Skin of body (tissue), 2 donors: Measurements from ENCODE around the gene ADCY2. TPM values are rescaled to one million over a fixed set of nuclear protein-coding genes. Genes with fewer than 3 reads are reported as not detected.

ENCODE experiments used
- DNase-seq: peaks from one replicate; lab custom pipeline; 2025; lab: John Stamatoyannopoulos, UW
- total RNA-seq: library from RNA; depleted of rRNA; stranded (reverse); fragments of >200 nt; gene quantifications from one replicate; pipeline ENCODE4 v1.2.3, GENCODE V29; 2014

The ADCY2 gene
- total RNA-seq, 1 donor from 2014 or later: 6.9 TPM

- DNase-seq: no peak
These were observed 105.1 kb downstream of the ADCY2 start for GRCh38 chr5:7501061-7501460.

DNA sequence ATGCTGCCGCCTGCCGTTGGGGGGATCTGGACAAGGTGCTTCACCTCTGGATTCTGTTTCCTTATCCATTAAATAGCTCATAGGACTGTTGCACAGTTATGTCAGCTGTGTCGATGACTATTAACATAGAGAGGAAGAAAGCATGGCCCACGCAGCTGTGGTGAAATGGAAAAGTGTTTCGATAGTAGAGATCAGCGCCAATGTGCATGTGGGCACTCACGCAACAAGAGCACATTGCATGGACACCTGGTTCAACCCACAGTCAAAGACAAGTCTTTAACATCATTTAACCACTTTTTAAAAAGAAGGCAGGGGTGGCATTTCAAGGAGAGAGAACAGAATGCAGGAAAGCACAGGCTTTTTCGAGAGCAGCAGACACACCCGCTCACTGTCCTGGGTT lies 107.6 kb downstream of the ADCY2 start:
- DNase-seq: no peak

GRCh38 chr5:7515284-7515914 lies 119.5 kb downstream of the ADCY2 start:
- no peak for DNase-seq

GRCh38 chr5:7516253-7516652 lies 120.3 kb downstream of the ADCY2 start:
- no peak for DNase-seq

DNA sequence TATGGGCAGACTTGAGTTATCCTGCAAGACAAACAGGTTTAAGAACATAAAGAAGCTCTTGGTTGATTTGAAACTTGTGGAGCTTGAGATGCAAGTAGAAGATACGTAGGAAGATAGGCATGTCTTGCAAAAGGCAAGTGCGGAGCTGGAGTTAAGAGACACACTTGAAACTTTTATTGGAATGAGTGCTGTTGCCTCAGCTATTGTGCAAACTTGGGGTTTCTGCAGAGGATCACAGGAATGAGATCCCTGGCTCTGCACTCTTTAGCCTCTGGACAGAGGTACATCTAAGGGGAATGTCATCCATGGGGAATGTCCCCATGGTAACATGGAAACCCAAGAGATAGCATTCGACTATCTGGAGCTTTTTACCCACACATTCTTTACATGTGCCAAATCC lies 121.1 kb downstream of the ADCY2 start:
- no peak for DNase-seq

DNA sequence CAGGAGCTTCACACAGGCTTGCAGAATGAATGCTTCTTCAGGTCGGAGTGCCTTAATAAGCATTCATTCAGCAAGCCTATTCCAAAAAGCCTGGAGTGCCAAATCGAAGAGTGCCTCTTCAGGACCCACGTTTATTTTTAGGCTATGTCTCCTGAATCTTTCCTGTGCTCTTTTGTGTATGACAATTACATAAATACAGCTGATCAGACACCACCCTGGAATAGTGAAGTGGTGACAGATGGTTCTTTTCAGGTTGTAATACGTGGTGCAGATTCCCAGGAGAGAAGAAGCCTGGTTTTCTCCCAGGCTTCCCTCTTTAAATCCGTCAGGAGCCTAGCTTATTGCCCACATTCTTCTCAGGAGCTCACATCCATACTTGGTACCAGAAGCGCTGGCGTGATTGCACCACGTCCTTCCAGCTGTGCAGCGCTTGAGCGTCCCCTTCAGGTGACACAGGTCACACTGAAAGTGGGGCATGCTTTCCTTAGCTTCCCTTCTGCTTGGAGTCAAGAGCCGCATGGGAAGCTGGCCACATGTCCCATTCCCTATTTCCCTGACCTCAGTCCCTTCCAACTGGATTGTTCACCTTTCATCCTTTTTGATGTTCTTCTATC lies 123.1 kb downstream of the ADCY2 start:
- no peak for DNase-seq

- no peak for DNase-seq
These were observed 123.6 kb downstream of the ADCY2 start for GRCh38 chr5:7519564-7519963.

GRCh38 chr5:7529880-7530279 lies 133.9 kb downstream of the ADCY2 start:
- DNase-seq: no peak

DNA sequence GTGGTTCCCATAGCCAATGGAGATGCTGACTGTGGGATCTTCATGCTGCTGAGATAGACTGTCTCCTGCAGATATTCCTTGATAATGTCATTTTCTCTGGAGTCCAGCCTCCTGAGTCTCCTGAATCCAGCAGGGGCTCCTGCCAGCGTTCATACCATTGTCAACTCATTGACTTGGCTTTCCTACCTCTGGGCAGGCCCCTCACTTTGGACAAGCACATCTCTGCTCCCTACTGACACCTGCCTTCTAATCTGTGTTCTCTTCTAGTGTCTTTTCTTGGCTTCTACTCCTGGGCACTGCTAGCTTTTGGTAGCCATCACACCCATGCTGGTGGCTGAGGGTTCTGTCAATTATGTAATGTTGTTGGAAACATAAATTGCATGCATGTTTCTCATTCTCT lies 138.0 kb downstream of the ADCY2 start:
- DNase-seq: no peak

- DNase-seq: no peak
These were observed 138.6 kb downstream of the ADCY2 start for GRCh38 chr5:7534505-7534904.

DNA sequence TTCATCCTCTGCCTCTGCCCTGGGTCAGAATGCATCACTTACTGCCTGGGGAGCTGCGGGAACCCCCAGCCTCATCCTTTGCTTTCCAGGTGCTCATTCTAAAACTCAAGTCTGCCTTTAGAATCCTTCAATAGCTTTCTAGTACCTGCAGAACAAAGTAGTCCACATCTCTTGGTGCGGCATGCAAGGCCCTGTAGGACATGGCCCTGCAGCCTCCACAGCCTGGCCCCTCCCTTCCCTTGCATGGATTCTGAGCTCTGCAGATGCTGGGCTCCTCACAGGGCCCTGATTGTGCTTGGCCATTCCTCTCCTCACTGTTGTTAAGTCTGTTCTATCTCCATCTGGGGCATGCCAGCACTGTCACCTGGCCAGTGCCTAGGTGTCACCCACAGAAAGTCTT lies 141.6 kb downstream of the ADCY2 start:
- no peak for DNase-seq

DNA sequence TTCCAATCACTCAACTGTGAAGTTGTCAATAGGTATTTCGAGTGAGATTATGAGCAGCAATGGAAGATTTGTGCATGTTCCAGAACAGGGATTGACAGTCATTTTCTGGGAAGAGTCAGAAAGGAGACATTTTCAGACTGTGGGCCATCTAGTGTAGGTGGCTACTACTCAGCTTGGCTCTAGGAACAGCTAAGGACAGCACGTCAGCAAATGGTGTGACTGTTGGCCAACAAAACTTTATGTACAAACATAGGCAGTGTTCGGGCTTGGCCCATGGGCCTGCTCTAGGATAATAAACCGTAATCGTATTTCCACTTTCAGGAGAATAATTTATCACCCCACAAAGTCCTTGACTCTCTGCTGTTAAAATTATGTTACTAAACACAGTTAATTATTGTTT lies 143.6 kb downstream of the ADCY2 start:
- DNase-seq: no peak

DNA sequence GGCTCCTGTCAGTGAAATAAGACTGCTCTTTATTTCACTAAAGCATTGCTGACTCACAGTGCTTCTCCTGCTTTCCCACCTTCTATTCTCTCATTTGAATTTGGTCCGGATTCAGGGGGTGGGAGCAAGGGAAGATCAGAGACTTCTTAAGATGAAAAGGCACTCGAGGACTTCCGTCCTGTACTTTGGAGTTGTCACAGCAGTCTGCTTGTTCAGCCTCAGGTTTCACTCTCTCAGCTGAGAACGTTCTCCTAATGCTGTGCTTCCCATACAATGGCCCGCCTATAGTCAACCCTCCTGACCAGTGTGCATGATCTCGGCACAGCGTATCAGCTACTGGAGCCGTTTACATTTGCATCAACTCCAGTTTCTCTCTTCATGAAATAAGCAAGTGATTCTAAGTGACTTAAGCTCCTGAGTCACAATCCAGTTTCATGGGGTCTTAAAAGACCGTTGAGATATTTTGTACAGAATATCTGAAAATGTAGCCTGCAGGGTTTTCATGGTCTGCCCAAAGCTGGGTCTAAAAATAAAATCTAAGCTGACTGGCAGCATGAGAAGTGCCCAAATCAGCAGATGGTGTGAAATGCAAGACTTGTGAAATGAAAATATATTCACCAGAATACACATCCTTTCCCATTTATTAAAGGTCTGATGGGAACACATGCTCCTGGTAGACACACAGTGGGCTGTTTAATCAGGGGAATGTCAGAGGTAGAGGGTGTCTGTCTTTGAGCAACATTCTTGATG lies 145.0 kb downstream of the ADCY2 start:
- no peak for DNase-seq

DNA sequence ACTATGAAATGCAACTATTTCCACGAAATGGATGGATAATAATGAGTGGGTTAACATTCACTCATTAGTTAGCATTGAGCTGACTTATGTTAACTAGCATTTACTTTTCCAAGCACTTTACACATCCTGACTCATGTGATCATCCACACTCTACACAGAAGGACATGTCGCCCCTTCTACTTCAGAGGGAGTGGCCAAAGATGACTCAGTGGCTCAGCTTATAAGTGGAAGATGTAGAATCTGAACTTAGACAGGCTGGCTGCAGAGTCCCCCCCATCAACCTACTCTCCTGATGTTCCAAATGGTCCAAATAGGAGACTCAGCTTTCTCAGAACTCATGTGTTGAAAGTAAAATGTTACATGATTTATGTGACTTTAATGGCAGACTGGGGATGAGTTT lies 146.0 kb downstream of the ADCY2 start:
- DNase-seq: no peak

DNA sequence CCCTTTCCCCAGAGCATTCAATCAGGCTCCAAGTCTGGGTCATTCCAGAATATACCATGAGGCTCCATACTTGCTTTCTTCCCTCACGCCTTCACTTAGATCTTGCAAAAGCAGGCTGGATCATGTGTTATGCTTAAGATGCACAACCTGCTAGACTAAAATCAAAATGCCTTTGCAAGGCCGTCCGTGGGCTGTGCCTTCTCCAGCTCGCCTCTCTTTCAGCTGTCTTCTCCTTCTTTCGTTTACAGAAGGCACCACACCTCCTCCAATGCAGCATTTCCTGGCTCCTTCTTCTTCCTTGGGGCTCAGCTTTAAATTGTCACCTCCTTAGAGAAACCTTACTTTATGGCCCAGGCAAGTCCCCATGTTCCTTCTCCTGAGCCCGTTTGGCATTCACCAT lies 150.6 kb downstream of the ADCY2 start:
- no peak for DNase-seq

- no peak for DNase-seq
These were observed 152.7 kb downstream of the ADCY2 start for GRCh38 chr5:7548596-7548995.

DNA sequence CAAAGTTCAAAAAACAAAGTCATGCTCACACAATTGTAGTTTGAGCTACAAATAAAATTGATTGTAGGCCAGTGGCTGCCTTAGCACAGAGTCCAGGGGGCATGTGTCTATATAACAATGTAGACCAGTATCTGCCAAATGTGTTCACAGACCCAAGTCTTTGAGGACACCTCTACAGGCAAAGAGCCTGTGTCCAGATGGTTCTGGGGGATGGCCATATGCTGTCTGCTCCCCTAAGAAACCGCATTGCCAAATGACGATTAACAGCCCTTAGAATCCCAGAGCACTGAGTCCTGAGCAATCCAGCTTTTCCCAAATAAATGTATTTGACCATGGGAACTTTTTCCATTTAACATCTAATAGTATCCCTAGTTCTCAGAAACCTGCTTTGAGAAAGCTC lies 169.6 kb downstream of the ADCY2 start:
- no peak for DNase-seq

GRCh38 chr5:7576023-7576715 lies 180.2 kb downstream of the ADCY2 start:
- DNase-seq: no peak

GRCh38 chr5:7577381-7577780 lies 181.4 kb downstream of the ADCY2 start:
- no peak for DNase-seq

GRCh38 chr5:7578071-7578470 lies 182.1 kb downstream of the ADCY2 start:
- DNase-seq: no peak

GRCh38 chr5:7584749-7585148 lies 188.8 kb downstream of the ADCY2 start:
- no peak for DNase-seq

- no peak for DNase-seq
These were observed 189.9 kb downstream of the ADCY2 start for GRCh38 chr5:7585807-7586206.
